Heart right ventricle (tissue), 16 donors: ENCODE data around the gene LAMA4. TPM values are rescaled to one million over a fixed set of nuclear protein-coding genes. Genes with fewer than 3 reads are reported as not detected.

ENCODE experiments used
- ATAC-seq, 8 donors: fragments of 200-7000 bp; cut with Tn5 transposase; one replicate each; pipeline ENCODE4 v1.9.1; 2020; ENCODE audit warnings: mild to moderate bottlenecking in 8 of 8, moderate library complexity in 8 of 8, moderate number of reproducible peaks in 1 of 8
- DNase-seq, 2 donors: peaks; one replicate each; pipeline ENCODE4 v3.0.0-alpha.2; 2020
- H3K27ac ChIP-seq, 10 donors: fragments of 200-600 bp; sonication (generic) in 2 of 10; one replicate each; pipeline versions ENCODE4 v1.5.0 to v1.8.0; 2020 to 2022; ENCODE audit warnings: mild to moderate bottlenecking in 3 of 10
- H3K27me3 ChIP-seq, 7 donors: fragments of 200-600 bp; one replicate each; pipeline ENCODE4 v1.8.0; 2021 to 2022; ENCODE audit warnings: mild to moderate bottlenecking in 2 of 7
- H3K36me3 ChIP-seq, 9 donors: fragments of 200-600 bp; sonication (generic) in 1 of 9; one replicate each; pipeline versions ENCODE4 v1.5.0 to v1.8.0; 2020 to 2022; ENCODE audit warnings: mild to moderate bottlenecking in 2 of 9
- H3K4me1 ChIP-seq, 9 donors: fragments of 200-600 bp; sonication (generic) in 1 of 9; one replicate each; pipeline versions ENCODE4 v1.5.0 to v1.8.0; 2020 to 2022; ENCODE audit warnings: mild to moderate bottlenecking in 4 of 9
- H3K4me3 ChIP-seq, 10 donors: fragments of 200-600 bp; sonication (generic) in 2 of 10; one replicate each; pipeline versions ENCODE4 v1.5.0 to v1.8.0; 2020 to 2022; ENCODE audit warnings: mild to moderate bottlenecking in 7 of 10, moderate library complexity in 2 of 10
- H3K9me3 ChIP-seq, 11 donors: fragments of 200-600 bp in 10 of 11; sonication (generic) in 2 of 11; one replicate each; pipeline versions ENCODE4 v1.5.0 to v1.8.0; 2013 to 2022; ENCODE audit warnings: mild to moderate bottlenecking in 2 of 11, control low read depth in 1 of 11, moderate library complexity in 1 of 11
- CTCF ChIP-seq, 9 donors: fragments of 200-600 bp; sonication (generic) in 2 of 9; IDR thresholded peaks; one replicate each; pipeline versions ENCODE4 v1.5.0 to v1.8.0; 2021 to 2022; ENCODE audit warnings: antibody characterized with exemption in 9 of 9, mild to moderate bottlenecking in 5 of 9, moderate library complexity in 1 of 9
- WGBS, 2 donors: extraction: QIAGEN DNeasy Blood & Tissue Kit; methylation state at CpG; one replicate each; pipeline ENCODE4 v1.1.7; 2013; ENCODE audit warnings: inconsistent platforms in 1 of 2; 5-methylcytosine and 5-hydroxymethylcytosine counted together
- intact Hi-C, 10 donors: fragments of 100-400 bp; cut with DNase I; formaldehyde crosslinking; loops; one replicate each; pipeline versions ENCODE4 v1.11.1 to v1.14.2; 2022
- long read RNA-seq, 3 donors: library from polyadenylated mRNA; unstranded; transcript quantifications; one replicate each; pipeline ENCODE4 v2.0.0, GENCODE V29; 2020 to 2021
- polyA plus RNA-seq, 2 donors: library from polyadenylated mRNA; stranded (reverse); fragments of 200-250 nt; gene quantifications; one replicate each; pipeline ENCODE4 v1.2.3, GENCODE V29; 2013
- total RNA-seq, 10 donors: library from RNA; stranded (reverse); fragmentation: NEBNext Ultra II Directional in 3 of 10; extraction: Animal tissue kit (Norgen Biotek cat#: 25700) in 3 of 10; gene quantifications; one replicate each; pipeline versions ENCODE4 v1.2.1 to v1.2.4, GENCODE V29; 2021 to 2023
- donor health status: Arrhythmogenic right ventricular cardiomyopathy.
- donor health status: ischemic (EF 13 %, LVEDD 7.1; RV severe dilation, severe dysfunction).
- donor health status: healthy with polysubstance abuse.
- donor health status: DM: no; HTN: yes; CAD: no.
- donor health status: DM: no; HTN: no; CAD: no.
- donor health status: ischemic (EF 25% LVEDD 6.9; RV normal size, moderate dysfunction).
- donor health status: ischemic (EF 25% LVEDD 5.7; RV mildly dilated, moderate dysfunction).
- donor health status: healthy.
- donor health status: DM: yes; HTN: yes; CAD: no.
- donor health status: Ischemic cardiomyopathy.
- donor health status: ischemic (EF 35%, LVEDD 5.7; RV mildly dilated, moderate dysfunction).
- donor health status: nonischemic (EF 11% LVEDD 7.7; RV severe dilation, severe dysfunction).
- donor health status: DM: yes; HTN: yes; CAD: no.
- donor health status: PGD.
- donor health status: ischemic (EF 29% LVEDD 5.4; RV normal size, mild dysfunction).
- donor health status: nonischemic (EF 23%, LVEDD 6.1; RV moderate dilation, normal function).

The LAMA4 gene, protein sequence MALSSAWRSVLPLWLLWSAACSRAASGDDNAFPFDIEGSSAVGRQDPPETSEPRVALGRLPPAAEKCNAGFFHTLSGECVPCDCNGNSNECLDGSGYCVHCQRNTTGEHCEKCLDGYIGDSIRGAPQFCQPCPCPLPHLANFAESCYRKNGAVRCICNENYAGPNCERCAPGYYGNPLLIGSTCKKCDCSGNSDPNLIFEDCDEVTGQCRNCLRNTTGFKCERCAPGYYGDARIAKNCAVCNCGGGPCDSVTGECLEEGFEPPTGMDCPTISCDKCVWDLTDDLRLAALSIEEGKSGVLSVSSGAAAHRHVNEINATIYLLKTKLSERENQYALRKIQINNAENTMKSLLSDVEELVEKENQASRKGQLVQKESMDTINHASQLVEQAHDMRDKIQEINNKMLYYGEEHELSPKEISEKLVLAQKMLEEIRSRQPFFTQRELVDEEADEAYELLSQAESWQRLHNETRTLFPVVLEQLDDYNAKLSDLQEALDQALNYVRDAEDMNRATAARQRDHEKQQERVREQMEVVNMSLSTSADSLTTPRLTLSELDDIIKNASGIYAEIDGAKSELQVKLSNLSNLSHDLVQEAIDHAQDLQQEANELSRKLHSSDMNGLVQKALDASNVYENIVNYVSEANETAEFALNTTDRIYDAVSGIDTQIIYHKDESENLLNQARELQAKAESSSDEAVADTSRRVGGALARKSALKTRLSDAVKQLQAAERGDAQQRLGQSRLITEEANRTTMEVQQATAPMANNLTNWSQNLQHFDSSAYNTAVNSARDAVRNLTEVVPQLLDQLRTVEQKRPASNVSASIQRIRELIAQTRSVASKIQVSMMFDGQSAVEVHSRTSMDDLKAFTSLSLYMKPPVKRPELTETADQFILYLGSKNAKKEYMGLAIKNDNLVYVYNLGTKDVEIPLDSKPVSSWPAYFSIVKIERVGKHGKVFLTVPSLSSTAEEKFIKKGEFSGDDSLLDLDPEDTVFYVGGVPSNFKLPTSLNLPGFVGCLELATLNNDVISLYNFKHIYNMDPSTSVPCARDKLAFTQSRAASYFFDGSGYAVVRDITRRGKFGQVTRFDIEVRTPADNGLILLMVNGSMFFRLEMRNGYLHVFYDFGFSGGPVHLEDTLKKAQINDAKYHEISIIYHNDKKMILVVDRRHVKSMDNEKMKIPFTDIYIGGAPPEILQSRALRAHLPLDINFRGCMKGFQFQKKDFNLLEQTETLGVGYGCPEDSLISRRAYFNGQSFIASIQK (N-terminal part only)
- total RNA-seq (100 to 1,000 TPM in 1 of 10 donors, 10 to 100 TPM in 9; 35.4 to 103 (median 82.5) TPM), polyA plus RNA-seq (10 to 100 TPM; 23.7 to 92.5 TPM)
- long read RNA-seq, donor 1, full-length matches to known transcripts, result 8 of 30 reads
- long read RNA-seq, donor 1, partial matches to known transcripts, result 15 of 30 reads
- long read RNA-seq, donor 1, other reads (novel, unspliced or antisense), result 7 of 30 reads
- long read RNA-seq, donor 2, full-length matches to known transcripts, result 20 of 71 reads
- long read RNA-seq, donor 2, partial matches to known transcripts, result 37 of 71 reads
- long read RNA-seq, donor 2, other reads (novel, unspliced or antisense), result 14 of 71 reads
- long read RNA-seq, donor 3, full-length matches to known transcripts, result 7 of 52 reads
- long read RNA-seq, donor 3, partial matches to known transcripts, result 35 of 52 reads
- long read RNA-seq, donor 3, other reads (novel, unspliced or antisense), result 10 of 52 reads

GRCh38 chr6:112253841-112254816, at the start of gene LAMA4:
Gene LAMA4 (minus strand): TSS chr6:112254567. CDS start chr6:112254150, 417 bp downstream.
- peak in 1 of 9 donors; percentile 19 for TF ChIP-seq CTCF (IDR thresholded peaks at IDR 0.05)
- ATAC-seq (peak; percentile 63 to 89 (median 76)), DNase-seq (peak; percentile 72 to 75)
- peaks cover 0 to 20% (median 0%) of the 10 kb centered on the region in 7 donors for H3K27me3 ChIP-seq
- peaks cover 0 to 19% (median 0%) of the 10 kb centered on the region in 9 donors for H3K36me3 ChIP-seq
- peak within 1 kb of the TSS; percentile 91 to 99 (median 97) for H3K27ac ChIP-seq
- peaks cover 15 to 65% (median 44%) of the 10 kb centered on the region in 9 donors for H3K4me1 ChIP-seq
- intact Hi-C loops, result loop anchor here in 8 of 10 donors (5.0 to 10.0 kb wide), 6 partner anchors 37 to 72 kb away; no protein-coding TSS in a partner anchor
- 1% methylated on average over 52 of the region's 52 CpGs for WGBS, 2 donors
- no peaks in the 10 kb centered on the region for H3K9me3 ChIP-seq
- H3K4me3 ChIP-seq, result peak within 1 kb of the TSS; percentile 66 to 94 (median 81)

- Histone ChIP-seq H3K27ac (no peak overlapping the region), H3K9me3 (no peaks in the 10 kb centered on the region), H3K27me3 (no peaks in the 10 kb centered on the region), H3K36me3 (no peaks in the 10 kb centered on the region), H3K4me3 (no peak overlapping the region), H3K4me1 (peaks cover 0 to 22% (median 10%) of the 10 kb centered on the region in 9 donors)
- ATAC-seq, result no peak
- 61 to 63% methylated on average over 3 of the region's 3 CpGs for WGBS, 2 donors
- intact Hi-C loops, result no loop called here
- no peak for DNase-seq
- no peak for TF ChIP-seq CTCF (IDR thresholded peaks at IDR 0.05)
These were observed 47.9 kb upstream of the LAMA4 start for GRCh38 chr6:112302142-112302705.

DNA sequence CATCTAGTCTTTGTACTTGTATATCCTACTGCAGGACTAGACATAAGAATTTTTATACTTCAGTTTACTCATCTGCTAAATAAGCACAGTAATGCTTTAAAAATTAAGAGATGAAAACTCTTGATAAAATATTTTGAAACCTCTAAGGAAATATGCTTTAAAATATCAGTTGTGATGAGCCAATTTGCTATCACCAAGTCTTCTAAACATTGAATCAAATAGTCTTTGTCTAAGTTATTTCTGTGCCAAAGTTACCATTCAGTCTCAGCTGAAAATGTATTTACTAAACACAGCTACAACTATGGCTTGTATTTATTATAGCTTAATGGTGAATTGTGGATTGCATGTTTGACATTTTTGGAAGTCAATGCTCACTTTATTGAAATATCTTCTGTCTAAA, 46.5 kb upstream of the LAMA4 start:
- Histone ChIP-seq H3K9me3 (no peaks in the 10 kb centered on the region), H3K36me3 (no peaks in the 10 kb centered on the region), H3K4me1 (peaks cover 0 to 23% (median 10%) of the 10 kb centered on the region in 9 donors), H3K27ac (no peak overlapping the region), H3K4me3 (no peak overlapping the region), H3K27me3 (no peaks in the 10 kb centered on the region)
- TF ChIP-seq CTCF (IDR thresholded peaks at IDR 0.05), result no peak
- ATAC-seq, result no peak
- DNase-seq, result no peak
- intact Hi-C loops, result no loop called here
